Vagina (tissue), 2 donors: ENCODE results near the gene ANP32B.

Experiments
- POLR2A ChIP-seq, 2 donors: fragments of 450-650 bp; IDR thresholded peaks; one replicate each; pipeline ENCODE4 v1.6.1; 2017; ENCODE audit warnings: antibody characterized with exemption in 2 of 2, mild to moderate bottlenecking in 2 of 2, moderate library complexity in 2 of 2
- POLR2AphosphoS5 ChIP-seq, 2 donors: sonication (generic); formaldehyde crosslinking; IDR thresholded peaks; one replicate each; pipeline ENCODE4 v1.9.0; 2017; ENCODE audit warnings: antibody characterized with exemption in 2 of 2, mild to moderate bottlenecking in 2 of 2, low read depth in 1 of 2; ENCODE audit not compliant: insufficient read depth in 1 of 2
- TF ChIP-seq, protein P1 (sequence below), 3 experiments: fragments of 450-650 bp in 2 of 3; fragments of 200-600 bp in 1 of 3; sonication (generic) in 1 of 3; IDR thresholded peaks; one replicate each; pipeline ENCODE4 v1.5.1; 2017 to 2019; ENCODE audit warnings: antibody characterized with exemption in 3 of 3, mild to moderate bottlenecking in 2 of 3, moderate library complexity in 2 of 3

- TF ChIP-seq, protein P1, sequence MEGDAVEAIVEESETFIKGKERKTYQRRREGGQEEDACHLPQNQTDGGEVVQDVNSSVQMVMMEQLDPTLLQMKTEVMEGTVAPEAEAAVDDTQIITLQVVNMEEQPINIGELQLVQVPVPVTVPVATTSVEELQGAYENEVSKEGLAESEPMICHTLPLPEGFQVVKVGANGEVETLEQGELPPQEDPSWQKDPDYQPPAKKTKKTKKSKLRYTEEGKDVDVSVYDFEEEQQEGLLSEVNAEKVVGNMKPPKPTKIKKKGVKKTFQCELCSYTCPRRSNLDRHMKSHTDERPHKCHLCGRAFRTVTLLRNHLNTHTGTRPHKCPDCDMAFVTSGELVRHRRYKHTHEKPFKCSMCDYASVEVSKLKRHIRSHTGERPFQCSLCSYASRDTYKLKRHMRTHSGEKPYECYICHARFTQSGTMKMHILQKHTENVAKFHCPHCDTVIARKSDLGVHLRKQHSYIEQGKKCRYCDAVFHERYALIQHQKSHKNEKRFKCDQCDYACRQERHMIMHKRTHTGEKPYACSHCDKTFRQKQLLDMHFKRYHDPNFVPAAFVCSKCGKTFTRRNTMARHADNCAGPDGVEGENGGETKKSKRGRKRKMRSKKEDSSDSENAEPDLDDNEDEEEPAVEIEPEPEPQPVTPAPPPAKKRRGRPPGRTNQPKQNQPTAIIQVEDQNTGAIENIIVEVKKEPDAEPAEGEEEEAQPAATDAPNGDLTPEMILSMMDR (IDR thresholded peaks at IDR 0.05) = no peak
- no peak for TF ChIP-seq POLR2AphosphoS5 (IDR thresholded peaks at IDR 0.05; ENCODE audit: insufficient read depth in 1 of 2, low read depth in 1 of 2)
- no peak for TF ChIP-seq POLR2A (IDR thresholded peaks at IDR 0.05)
Observed at GRCh38 chr9:98006127-98006796, 23.1 kb downstream of the ANP32B start.
